Colonic mucosa (tissue), 4 donors: ENCODE data around the gene PTPRN2. TPM values are rescaled to one million over a fixed set of nuclear protein-coding genes. Genes with fewer than 3 reads are reported as not detected.

Experiments
- DNase-seq: peaks from one replicate; pipeline ENCODE4 v3.0.0-alpha.2; 2020
- H3K27ac ChIP-seq: fragments of 200-600 bp; one replicate; pipeline ENCODE4 v1.8.0; 2021
- H3K27me3 ChIP-seq: fragments of 200-600 bp; one replicate; pipeline ENCODE4 v1.8.0; 2021
- H3K36me3 ChIP-seq: fragments of 200-600 bp; one replicate; pipeline ENCODE4 v1.8.0; 2021
- H3K4me1 ChIP-seq: fragments of 200-600 bp; one replicate; pipeline ENCODE4 v1.8.0; 2021; ENCODE audit warnings: mild to moderate bottlenecking
- H3K4me3 ChIP-seq: fragments of 200-600 bp; one replicate; pipeline ENCODE4 v1.8.0; 2021
- H3K9ac ChIP-seq, 2 donors: one replicate each; pipeline ENCODE4 v1.7.0; 2013; ENCODE audit warnings: control low read depth in 2 of 2, low read depth in 2 of 2, low read length in 2 of 2
- H3K9me3 ChIP-seq: fragments of 200-600 bp; one replicate; pipeline ENCODE4 v1.8.0; 2021
- CTCF ChIP-seq: fragments of 200-600 bp; IDR thresholded peaks from one replicate; pipeline ENCODE4 v1.8.0; 2022; ENCODE audit warnings: antibody characterized with exemption, mild to moderate bottlenecking
- intact Hi-C: fragments of 100-400 bp; cut with DNase I; formaldehyde crosslinking; loops from one replicate; pipeline ENCODE4 v1.14.1; 2022
- total RNA-seq, 2 donors: library from RNA; stranded (reverse); fragmentation: NEBNext Ultra II Directional in 1 of 2; extraction: Animal tissue kit (Norgen Biotek cat#: 25700) in 1 of 2; gene quantifications; one replicate each; pipeline ENCODE4 v1.2.1, GENCODE V29; 2021
- donor health status: healthy.
- donor health status: DM: no; HTN: no; CAD: no.
- donor health status: DM: no; HTN: no; CAD: no.

PTPRN2 gene
- total RNA-seq, 2 donors from 2014 or later = 14.7 to 21.6 TPM

- no peak overlapping the region for H3K27ac ChIP-seq
- H3K4me3 ChIP-seq = no peak overlapping the region
- no peak for DNase-seq
- no peak overlapping the region for H3K9ac ChIP-seq
- no peaks in the 10 kb centered on the region for H3K27me3 ChIP-seq
- TF ChIP-seq CTCF = no peak
- intact Hi-C loops = no loop called here
- no peaks in the 10 kb centered on the region for H3K9me3 ChIP-seq
- no peaks in the 10 kb centered on the region for H3K36me3 ChIP-seq
- H3K4me1 ChIP-seq = no peaks in the 10 kb centered on the region
Observed at GRCh38 chr7:158044482-158044823, 543.2 kb downstream of the PTPRN2 start.

- intact Hi-C loops = no loop called here
- no peaks in the 10 kb centered on the region for H3K9me3 ChIP-seq
- no peak for TF ChIP-seq CTCF
- no peaks in the 10 kb centered on the region for H3K36me3 ChIP-seq
- H3K27me3 ChIP-seq = no peaks in the 10 kb centered on the region
- no peak overlapping the region for H3K4me3 ChIP-seq
- no peak overlapping the region for H3K9ac ChIP-seq
- DNase-seq = no peak
- H3K4me1 ChIP-seq = no peaks in the 10 kb centered on the region
- H3K27ac ChIP-seq = no peak overlapping the region
Observed at GRCh38 chr7:158043551-158044481, 543.8 kb downstream of the PTPRN2 start.

- no peaks in the 10 kb centered on the region for H3K9me3 ChIP-seq
- H3K27me3 ChIP-seq = no peaks in the 10 kb centered on the region
- H3K36me3 ChIP-seq = no peaks in the 10 kb centered on the region
- no peak overlapping the region for H3K27ac ChIP-seq
- H3K4me1 ChIP-seq = no peaks in the 10 kb centered on the region
- TF ChIP-seq CTCF = no peak
- no peak overlapping the region for H3K9ac ChIP-seq
- DNase-seq = no peak
- intact Hi-C loops = no loop called here
- no peak overlapping the region for H3K4me3 ChIP-seq
Observed at GRCh38 chr7:158042156-158042880, 545.3 kb downstream of the PTPRN2 start.

GRCh38 chr7:158040199-158040598 is 547.4 kb downstream of the PTPRN2 start:
- H3K9ac ChIP-seq = no peak overlapping the region
- no peak overlapping the region for H3K4me3 ChIP-seq
- H3K27me3 ChIP-seq = no peaks in the 10 kb centered on the region
- no peak for TF ChIP-seq CTCF
- H3K36me3 ChIP-seq = no peaks in the 10 kb centered on the region
- DNase-seq = no peak
- intact Hi-C loops = no loop called here
- no peaks in the 10 kb centered on the region for H3K9me3 ChIP-seq
- no peaks in the 10 kb centered on the region for H3K4me1 ChIP-seq
- no peak overlapping the region for H3K27ac ChIP-seq

GRCh38 chr7:158039270-158039669 is 548.4 kb downstream of the PTPRN2 start:
- no peaks in the 10 kb centered on the region for H3K9me3 ChIP-seq
- H3K36me3 ChIP-seq = no peaks in the 10 kb centered on the region
- H3K4me3 ChIP-seq = no peak overlapping the region
- no peaks in the 10 kb centered on the region for H3K27me3 ChIP-seq
- DNase-seq = no peak
- no peak for TF ChIP-seq CTCF
- H3K27ac ChIP-seq = no peak overlapping the region
- intact Hi-C loops = no loop called here
- H3K4me1 ChIP-seq = no peaks in the 10 kb centered on the region
- no peak overlapping the region for H3K9ac ChIP-seq
